Nephron (organoid): ENCODE measurements around the gene REXO2.
A peak's percentile ranks its signal among the peaks of the same experiment; 100 is the strongest.

Source experiments
- H3K27ac Mint-ChIP-seq, 3 experiments: 2 replicates each; pipeline ENCODE4 v1.8.0; 2020; ENCODE audit warnings: mixed read lengths in 3 of 3, mild to moderate bottlenecking in 2 of 3, moderate library complexity in 1 of 3
- H3K27me3 Mint-ChIP-seq: 2 replicates; pipeline ENCODE4 v1.8.0; 2021; ENCODE audit warnings: low read depth, mild to moderate bottlenecking, moderate library complexity, mixed read lengths
- H3K36me3 Mint-ChIP-seq: 2 replicates; pipeline ENCODE4 v1.8.0; 2020; ENCODE audit warnings: low read depth, mixed read lengths
- H3K4me1 Mint-ChIP-seq: 2 replicates; pipeline ENCODE4 v1.8.0; 2020; ENCODE audit warnings: mixed read lengths
- H3K4me3 Mint-ChIP-seq, 3 experiments: 2 replicates each; pipeline ENCODE4 v1.8.0; 2020; ENCODE audit warnings: mild to moderate bottlenecking in 3 of 3, mixed read lengths in 3 of 3, moderate library complexity in 2 of 3
- H3K9me3 Mint-ChIP-seq: 2 replicates; pipeline ENCODE4 v1.8.0; 2020; ENCODE audit warnings: mixed read lengths
- TF ChIP-seq, protein P1 (sequence below), 3 experiments: fragments of 200-600 bp; sonication (generic); IDR thresholded peaks; one replicate each; pipeline ENCODE4 v1.5.0; 2021; ENCODE audit warnings: antibody characterized with exemption in 3 of 3; ENCODE audit not compliant: unreplicated experiment in 3 of 3

The REXO2 gene

DNA sequence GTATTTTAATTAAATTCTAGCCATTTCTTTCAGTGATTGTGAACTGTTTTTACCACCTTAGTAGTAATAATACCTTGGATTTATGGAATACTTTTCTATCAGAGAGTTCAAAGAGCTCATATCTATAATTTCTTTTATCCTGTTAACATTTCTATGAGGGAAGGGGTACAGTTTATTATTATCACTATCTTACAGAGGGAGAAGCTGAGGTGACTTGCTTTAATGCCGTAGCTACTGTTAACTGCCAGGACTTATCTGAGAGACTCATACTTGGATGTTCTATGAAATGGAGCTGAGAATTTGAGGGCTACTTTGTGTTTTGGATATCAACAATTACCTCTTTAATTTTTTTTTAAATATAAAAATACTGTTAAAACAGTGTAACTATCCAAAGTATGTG is 3.3 kb downstream of the REXO2 start:
- H3K27ac Mint-ChIP-seq, result peak overlapping the region in 2 of 3 experiments; percentile 26 to 27
- H3K36me3 Mint-ChIP-seq, result peaks cover 29% of the 10 kb centered on the region
- no peak overlapping the region for H3K4me3 Mint-ChIP-seq
- H3K27me3 Mint-ChIP-seq, result no peaks in the 10 kb centered on the region
- H3K9me3 Mint-ChIP-seq, result no peaks in the 10 kb centered on the region
- TF ChIP-seq, protein P1, sequence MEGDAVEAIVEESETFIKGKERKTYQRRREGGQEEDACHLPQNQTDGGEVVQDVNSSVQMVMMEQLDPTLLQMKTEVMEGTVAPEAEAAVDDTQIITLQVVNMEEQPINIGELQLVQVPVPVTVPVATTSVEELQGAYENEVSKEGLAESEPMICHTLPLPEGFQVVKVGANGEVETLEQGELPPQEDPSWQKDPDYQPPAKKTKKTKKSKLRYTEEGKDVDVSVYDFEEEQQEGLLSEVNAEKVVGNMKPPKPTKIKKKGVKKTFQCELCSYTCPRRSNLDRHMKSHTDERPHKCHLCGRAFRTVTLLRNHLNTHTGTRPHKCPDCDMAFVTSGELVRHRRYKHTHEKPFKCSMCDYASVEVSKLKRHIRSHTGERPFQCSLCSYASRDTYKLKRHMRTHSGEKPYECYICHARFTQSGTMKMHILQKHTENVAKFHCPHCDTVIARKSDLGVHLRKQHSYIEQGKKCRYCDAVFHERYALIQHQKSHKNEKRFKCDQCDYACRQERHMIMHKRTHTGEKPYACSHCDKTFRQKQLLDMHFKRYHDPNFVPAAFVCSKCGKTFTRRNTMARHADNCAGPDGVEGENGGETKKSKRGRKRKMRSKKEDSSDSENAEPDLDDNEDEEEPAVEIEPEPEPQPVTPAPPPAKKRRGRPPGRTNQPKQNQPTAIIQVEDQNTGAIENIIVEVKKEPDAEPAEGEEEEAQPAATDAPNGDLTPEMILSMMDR (IDR thresholded peaks at IDR 0.05; ENCODE audit: unreplicated experiment in 3 of 3), result no peak
- H3K4me1 Mint-ChIP-seq, result peaks cover 28% of the 10 kb centered on the region

- Mint-ChIP-seq H3K4me1 (no peaks in the 10 kb centered on the region), H3K4me3 (no peak overlapping the region), H3K27ac (peak overlapping the region; percentile 9 to 62 (median 17)), H3K9me3 (no peaks in the 10 kb centered on the region), H3K27me3 (no peaks in the 10 kb centered on the region), H3K36me3 (peaks cover 47% of the 10 kb centered on the region)
- TF ChIP-seq, protein P1 (IDR thresholded peaks at IDR 0.05; ENCODE audit: unreplicated experiment in 3 of 3), result no peak
Observed at GRCh38 chr11:114447444-114447843, 8.2 kb downstream of the REXO2 start.

DNA sequence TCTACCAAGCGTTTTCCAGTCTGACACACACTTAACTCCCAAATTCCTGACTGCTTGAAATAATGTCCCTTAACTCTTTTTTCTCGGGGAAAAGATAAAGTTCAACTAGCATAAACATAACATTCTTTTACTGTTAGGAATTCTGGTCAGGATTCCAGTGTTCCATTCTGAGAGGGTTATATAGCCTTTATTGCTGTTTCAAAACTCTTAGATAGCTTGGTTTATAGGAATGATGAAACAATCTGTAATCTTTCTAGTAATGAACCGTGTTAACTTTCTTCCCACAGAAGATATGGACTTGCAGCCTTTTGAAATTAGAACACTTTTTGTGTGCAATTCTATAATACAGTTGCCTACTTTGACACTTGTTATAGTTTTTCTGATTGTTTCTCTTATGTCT is 8.6 kb downstream of the REXO2 start:
- Mint-ChIP-seq H3K36me3 (peaks cover 50% of the 10 kb centered on the region), H3K4me3 (no peak overlapping the region), H3K9me3 (no peaks in the 10 kb centered on the region), H3K4me1 (no peaks in the 10 kb centered on the region), H3K27ac (peak overlapping the region; percentile 9 to 20 (median 17)), H3K27me3 (no peaks in the 10 kb centered on the region)
- TF ChIP-seq, protein P1 (IDR thresholded peaks at IDR 0.05; ENCODE audit: unreplicated experiment in 3 of 3), result no peak

- no peaks in the 10 kb centered on the region for H3K4me1 Mint-ChIP-seq
- H3K9me3 Mint-ChIP-seq, result no peaks in the 10 kb centered on the region
- H3K27ac Mint-ChIP-seq, result no peak overlapping the region
- H3K27me3 Mint-ChIP-seq, result no peaks in the 10 kb centered on the region
- TF ChIP-seq, protein P1 (IDR thresholded peaks at IDR 0.05; ENCODE audit: unreplicated experiment in 3 of 3), result no peak
- peaks cover 60% of the 10 kb centered on the region for H3K36me3 Mint-ChIP-seq
- no peak overlapping the region for H3K4me3 Mint-ChIP-seq
Observed at GRCh38 chr11:114448749-114449482, 9.6 kb downstream of the REXO2 start.

DNA sequence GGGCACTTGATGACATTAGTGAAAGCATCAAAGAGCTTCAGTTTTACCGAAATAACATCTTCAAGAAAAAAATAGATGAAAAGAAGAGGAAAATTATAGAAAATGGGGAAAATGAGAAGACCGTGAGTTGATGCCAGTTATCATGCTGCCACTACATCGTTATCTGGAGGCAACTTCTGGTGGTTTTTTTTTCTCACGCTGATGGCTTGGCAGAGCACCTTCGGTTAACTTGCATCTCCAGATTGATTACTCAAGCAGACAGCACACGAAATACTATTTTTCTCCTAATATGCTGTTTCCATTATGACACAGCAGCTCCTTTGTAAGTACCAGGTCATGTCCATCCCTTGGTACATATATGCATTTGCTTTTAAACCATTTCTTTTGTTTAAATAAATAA is 10.6 kb downstream of the REXO2 start:
- Mint-ChIP-seq H3K36me3 (peaks cover 54% of the 10 kb centered on the region), H3K27me3 (no peaks in the 10 kb centered on the region), H3K9me3 (no peaks in the 10 kb centered on the region), H3K27ac (no peak overlapping the region), H3K4me1 (no peaks in the 10 kb centered on the region), H3K4me3 (no peak overlapping the region)
- TF ChIP-seq, protein P1 (IDR thresholded peaks at IDR 0.05; ENCODE audit: unreplicated experiment in 3 of 3), result no peak

DNA sequence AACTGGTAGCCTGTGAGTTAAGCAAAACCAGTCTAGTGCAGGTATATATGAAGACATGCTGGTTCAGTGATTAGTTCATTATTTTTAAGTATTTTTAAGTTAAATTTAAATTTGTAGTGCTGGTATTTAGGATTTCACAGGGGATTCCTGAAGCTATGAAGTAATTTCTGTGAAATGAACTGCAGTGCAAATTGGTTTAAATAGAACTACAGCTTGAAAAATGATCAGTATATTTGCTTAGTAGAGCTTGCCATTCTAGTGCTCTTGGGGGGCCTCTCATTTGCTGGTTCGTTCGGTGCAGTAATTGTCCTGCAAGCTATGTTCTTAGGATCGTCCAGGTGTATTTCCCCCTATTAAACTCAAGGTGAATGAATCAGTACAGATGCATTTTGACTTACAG is 13.1 kb downstream of the REXO2 start:
- H3K27me3 Mint-ChIP-seq, result no peaks in the 10 kb centered on the region
- H3K9me3 Mint-ChIP-seq, result no peaks in the 10 kb centered on the region
- peaks cover 44% of the 10 kb centered on the region for H3K36me3 Mint-ChIP-seq
- no peaks in the 10 kb centered on the region for H3K4me1 Mint-ChIP-seq
- no peak overlapping the region for H3K4me3 Mint-ChIP-seq
- TF ChIP-seq, protein P1 (IDR thresholded peaks at IDR 0.05; ENCODE audit: unreplicated experiment in 3 of 3), result no peak
- H3K27ac Mint-ChIP-seq, result no peak overlapping the region
